Camera-type eye (tissue), 1 donor: Measurements from ENCODE around the gene XPO1. TPM values are rescaled to one million over a fixed set of nuclear protein-coding genes. Genes with fewer than 3 reads are reported as not detected.

Experiments used
- total RNA-seq: library from RNA; depleted of rRNA; stranded (reverse); fragments of >200 nt; gene quantifications from one replicate; pipeline ENCODE4 v1.2.3, GENCODE V29; 2014

XPO1 gene
- total RNA-seq, result 480 TPM

GRCh38 chr2:61538200-61538919 is at the start of gene XPO1:
Gene XPO1, minus strand, starts transcription at chr2:61538356. Its CDS starts 4,459 bp downstream, at chr2:61533897.

DNA sequence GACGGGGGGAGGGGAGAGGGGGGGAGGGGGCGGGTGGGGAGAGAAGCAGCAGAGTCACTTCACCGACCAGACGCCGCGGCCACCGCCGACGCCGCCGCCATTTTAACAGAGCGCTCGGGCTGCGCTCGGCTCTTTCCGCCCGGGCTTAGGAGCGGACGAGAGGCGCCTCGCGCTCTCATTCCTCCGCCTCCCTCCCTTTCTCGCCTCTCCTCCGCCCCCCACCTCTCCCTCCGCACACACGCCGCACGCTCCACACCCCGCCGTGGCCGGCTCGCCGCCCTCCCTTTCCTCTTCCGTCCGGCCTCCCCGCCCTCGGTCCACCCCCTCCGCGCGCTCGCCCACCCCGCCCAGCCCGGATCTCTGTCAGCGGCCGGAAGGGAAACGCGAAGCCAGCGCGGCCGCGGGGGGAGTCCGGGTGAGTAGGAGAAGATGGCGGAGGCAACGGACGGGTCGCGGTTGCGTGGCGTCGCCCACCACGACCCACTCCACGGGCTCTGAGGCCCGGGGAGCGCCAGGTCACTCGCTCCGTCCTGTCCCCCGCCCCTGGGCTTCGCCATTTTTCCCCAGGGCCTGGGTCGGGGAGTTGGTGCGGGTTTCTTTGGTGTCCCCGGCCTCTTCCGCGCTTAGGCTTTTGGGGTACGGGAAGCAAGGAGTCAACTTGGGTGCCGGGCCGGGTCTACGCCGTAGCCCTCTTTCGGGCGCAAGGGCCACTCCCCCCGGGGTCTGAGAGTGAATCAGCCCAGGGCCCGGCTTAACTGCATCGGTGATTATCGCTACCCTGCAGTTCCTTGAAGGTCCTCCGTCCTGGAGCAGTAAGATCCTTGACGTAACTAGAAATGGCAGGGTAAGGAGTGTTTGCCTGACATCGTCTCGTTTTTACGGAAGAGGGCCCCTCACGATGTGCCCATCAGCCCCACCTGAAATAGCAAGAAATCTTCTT is 66.9 kb downstream of the XPO1 start, which contains the start of gene USP34:
USP34 (minus strand) TSS at position 123 of the 940 bp plus-strand sequence. CDS start 395 bp downstream, outside the sequence.

Other genes starting within 250 kb of the XPO1 start
- gene USP34, start 67.3 kb downstream of the XPO1 start, total RNA-seq, result 261 TPM